ENCODE results near the gene CLDN24. TPM values are rescaled to one million over a fixed set of nuclear protein-coding genes. Genes with fewer than 3 reads are reported as not detected.

The CLDN24 gene
- not detected for total RNA-seq

GRCh38 chr4:183322326-183322725, at the start of gene CLDN24:
Gene CLDN24 (minus strand): TSS chr4:183322426. CDS start chr4:183322426, 0 bp downstream.
- DNase-seq: no peak

- no peak for DNase-seq
Measured at GRCh38 chr4:183370786-183371185, 48.6 kb upstream of the CLDN24 start.

GRCh38 chr4:183369073-183369472, 46.8 kb upstream of the CLDN24 start:
- DNase-seq: no peak

GRCh38 chr4:183366206-183366835, 44.1 kb upstream of the CLDN24 start:
- no peak for DNase-seq

GRCh38 chr4:183364025-183364424, 41.8 kb upstream of the CLDN24 start:
- no peak for DNase-seq

GRCh38 chr4:183362916-183363542, 40.8 kb upstream of the CLDN24 start:
- no peak for DNase-seq

GRCh38 chr4:183362036-183362435, 39.8 kb upstream of the CLDN24 start:
- DNase-seq: no peak

GRCh38 chr4:183360161-183360919, 38.1 kb upstream of the CLDN24 start:
- no peak for DNase-seq

- DNase-seq: no peak
Measured at GRCh38 chr4:183358215-183358755, 36.1 kb upstream of the CLDN24 start.

- DNase-seq: no peak
Measured at GRCh38 chr4:183356931-183357675, 34.9 kb upstream of the CLDN24 start.

- DNase-seq: no peak
Measured at GRCh38 chr4:183356173-183356830, 34.1 kb upstream of the CLDN24 start.

GRCh38 chr4:183355405-183355804, 33.2 kb upstream of the CLDN24 start:
- no peak for DNase-seq

- DNase-seq: peak; percentile 30
Measured at GRCh38 chr4:183354219-183354618, 32.0 kb upstream of the CLDN24 start.

GRCh38 chr4:183353557-183353956, 31.3 kb upstream of the CLDN24 start:
- DNase-seq: no peak

- no peak for DNase-seq
Measured at GRCh38 chr4:183352546-183352945, 30.3 kb upstream of the CLDN24 start.

- no peak for DNase-seq
Measured at GRCh38 chr4:183350317-183351071, 28.3 kb upstream of the CLDN24 start.

- DNase-seq: peak; percentile 27
Measured at GRCh38 chr4:183349673-183350072, 27.4 kb upstream of the CLDN24 start.

GRCh38 chr4:183348706-183349659, 26.8 kb upstream of the CLDN24 start:
- no peak for DNase-seq

- DNase-seq: no peak
Measured at GRCh38 chr4:183348136-183348535, 25.9 kb upstream of the CLDN24 start.

GRCh38 chr4:183347566-183347965, 25.3 kb upstream of the CLDN24 start:
- no peak for DNase-seq

All from tongue (tissue), 2 donors.